H9 (cell line): Measurements from ENCODE around the gene PPP1R9A. TPM values are rescaled to one million over a fixed set of nuclear protein-coding genes. Genes with fewer than 3 reads are reported as not detected.

Experiments
- DNase-seq: peaks from one replicate; pipeline ENCODE4 v3.0.0-alpha.2; 2017
- H2AFZ ChIP-seq: one replicate; pipeline ENCODE4 v1.6.1; 2013; ENCODE audit warnings: mild to moderate bottlenecking, low read length, control low read depth, moderate library complexity
- H2AK5ac ChIP-seq: 2 replicates; pipeline ENCODE4 v1.6.1; 2013; ENCODE audit warnings: low read length, control low read depth, mixed read lengths; ENCODE audit not compliant: insufficient read length
- H2BK120ac ChIP-seq: one replicate; pipeline ENCODE4 v1.6.1; 2013; ENCODE audit warnings: low read depth, mild to moderate bottlenecking, low read length, control low read depth, inconsistent platforms; ENCODE audit not compliant: poor library complexity, severe bottlenecking
- H2BK12ac ChIP-seq: 2 replicates; pipeline ENCODE4 v1.6.1; 2013; ENCODE audit warnings: low read length, control low read depth, mixed read lengths, low read depth; ENCODE audit not compliant: insufficient read length
- H2BK15ac ChIP-seq: 2 replicates; pipeline ENCODE4 v1.6.1; 2013; ENCODE audit warnings: low read depth, low read length, control low read depth
- H2BK20ac ChIP-seq: one replicate; pipeline ENCODE4 v1.6.1; 2013; ENCODE audit warnings: low read depth, mild to moderate bottlenecking, low read length, control low read depth, inconsistent platforms; ENCODE audit not compliant: poor library complexity, severe bottlenecking
- H2BK5ac ChIP-seq: 2 replicates; pipeline ENCODE4 v1.6.1; 2013; ENCODE audit warnings: low read length, control low read depth, mixed read lengths; ENCODE audit not compliant: insufficient read length
- H3K14ac ChIP-seq: 2 replicates; pipeline ENCODE4 v1.6.1; 2013; ENCODE audit warnings: low read length, control low read depth; ENCODE audit not compliant: insufficient read depth
- H3K18ac ChIP-seq: 2 replicates; pipeline ENCODE4 v1.6.1; 2013; ENCODE audit warnings: low read depth, mild to moderate bottlenecking, mixed read lengths, low read length, control low read depth; ENCODE audit not compliant: insufficient read length
- H3K23ac ChIP-seq: 2 replicates; pipeline ENCODE4 v1.6.1; 2013; ENCODE audit warnings: low read length, control low read depth, mixed read lengths, low read depth; ENCODE audit not compliant: insufficient read length
- H3K23me2 ChIP-seq: 2 replicates; pipeline ENCODE4 v1.6.1; 2013; ENCODE audit warnings: low read depth, mild to moderate bottlenecking, mixed read lengths, low read length, control low read depth; ENCODE audit not compliant: insufficient read length, poor library complexity, severe bottlenecking
- H3K27ac ChIP-seq: 2 replicates; pipeline ENCODE4 v1.5.1; 2013; ENCODE audit warnings: low read length, control low read depth, mixed read lengths, low read depth; ENCODE audit not compliant: insufficient read length
- H3K27me3 ChIP-seq: 2 replicates; pipeline ENCODE4 v1.6.1; 2013; ENCODE audit warnings: low read length, control low read depth, inconsistent platforms; ENCODE audit not compliant: insufficient read depth
- H3K4ac ChIP-seq: 2 replicates; pipeline ENCODE4 v1.6.1; 2013; ENCODE audit warnings: low read depth, mild to moderate bottlenecking, control low read depth, inconsistent platforms, low read length, moderate library complexity
- H3K4me1 ChIP-seq: 2 replicates; pipeline ENCODE4 v1.6.1; 2013; ENCODE audit warnings: low read length, control low read depth, inconsistent platforms; ENCODE audit not compliant: insufficient read depth
- H3K4me2 ChIP-seq: 2 replicates; pipeline ENCODE4 v1.6.1; 2013; ENCODE audit warnings: low read length, control low read depth, mixed read lengths; ENCODE audit not compliant: insufficient read length, insufficient read depth
- H3K56ac ChIP-seq: 2 replicates; pipeline ENCODE4 v1.6.1; 2013; ENCODE audit warnings: low read depth, mild to moderate bottlenecking, mixed read lengths, low read length, control low read depth; ENCODE audit not compliant: insufficient read length
- H3K79me1 ChIP-seq: 2 replicates; pipeline ENCODE4 v1.6.1; 2013; ENCODE audit warnings: low read depth, mild to moderate bottlenecking, moderate library complexity, low read length, control low read depth, inconsistent platforms; ENCODE audit not compliant: insufficient read depth, poor library complexity, severe bottlenecking
- H3K79me2 ChIP-seq: 2 replicates; pipeline ENCODE4 v1.6.1; 2013; ENCODE audit warnings: low read length, control low read depth, inconsistent platforms; ENCODE audit not compliant: insufficient read depth
- H3K9ac ChIP-seq: 2 replicates; pipeline ENCODE4 v1.6.1; 2013; ENCODE audit warnings: low read length, control low read depth, mixed read lengths; ENCODE audit not compliant: insufficient read length; ENCODE audit errors: extremely low read depth
- H3K9me3 ChIP-seq: one replicate; pipeline ENCODE4 v1.6.1; 2013; ENCODE audit warnings: low read depth, low read length, inconsistent platforms; ENCODE audit not compliant: control insufficient read depth
- H3T11ph ChIP-seq: one replicate; pipeline ENCODE4 v1.6.1; 2013; ENCODE audit warnings: mild to moderate bottlenecking, low read length, control low read depth, inconsistent platforms
- H4K20me1 ChIP-seq: one replicate; pipeline ENCODE4 v1.6.1; 2013; ENCODE audit not compliant: control insufficient read depth, insufficient read length, insufficient read depth
- H4K5ac ChIP-seq: 2 replicates; pipeline ENCODE4 v1.6.1; 2013; ENCODE audit warnings: low read depth, mild to moderate bottlenecking, mixed read lengths, low read length, control low read depth; ENCODE audit not compliant: insufficient read length
- H4K8ac ChIP-seq: replicated peaks from 2 replicates; pipeline ENCODE4 v1.6.1; 2013; ENCODE audit warnings: low read length, control low read depth, mixed read lengths, low read depth; ENCODE audit not compliant: insufficient read length
- H4K91ac ChIP-seq: 2 replicates; pipeline ENCODE4 v1.6.1; 2013; ENCODE audit warnings: low read depth, mild to moderate bottlenecking, moderate library complexity, mixed read lengths, low read length, control low read depth; ENCODE audit not compliant: insufficient read length
- H3K27ac Mint-ChIP-seq, 3 experiments: 2 replicates in 2 of 3; 3 replicates in 1 of 3; pipeline ENCODE4 v1.8.0; 2020 to 2021; ENCODE audit warnings: mixed read lengths in 3 of 3, mild to moderate bottlenecking in 1 of 3, moderate library complexity in 1 of 3
- H3K27me3 Mint-ChIP-seq: 2 replicates; pipeline ENCODE4 v1.8.0; 2021; ENCODE audit warnings: low read depth, mild to moderate bottlenecking, moderate library complexity, mixed read lengths
- H3K36me3 Mint-ChIP-seq, 3 experiments: 2 replicates in 2 of 3; 3 replicates in 1 of 3; pipeline ENCODE4 v1.8.0; 2020 to 2021; ENCODE audit warnings: low read depth in 3 of 3, mixed read lengths in 3 of 3; ENCODE audit not compliant: insufficient read depth in 1 of 3
- H3K4me1 Mint-ChIP-seq, 2 experiments: 2 replicates each; pipeline ENCODE4 v1.8.0; 2020; ENCODE audit warnings: mixed read lengths in 2 of 2
- H3K4me3 Mint-ChIP-seq, 2 experiments: 2 replicates in 1 of 2; 3 replicates in 1 of 2; pipeline ENCODE4 v1.8.0; 2020 to 2021; ENCODE audit warnings: mild to moderate bottlenecking in 2 of 2, mixed read lengths in 2 of 2, moderate library complexity in 1 of 2
- H3K9me3 Mint-ChIP-seq, 2 experiments: 2 replicates in 1 of 2; 3 replicates in 1 of 2; pipeline ENCODE4 v1.8.0; 2020; ENCODE audit warnings: mild to moderate bottlenecking in 2 of 2, mixed read lengths in 2 of 2, moderate library complexity in 1 of 2
- CTCF ChIP-seq: fragments of 200-600 bp; sonication (generic); conservative IDR thresholded peaks from 3 replicates; pipeline ENCODE4 v1.8.0; 2021; ENCODE audit warnings: antibody characterized with exemption, mild to moderate bottlenecking
- WGBS: extraction: QIAGEN DNeasy Blood & Tissue Kit; methylation state at CpG from one replicate; pipeline ENCODE4 v1.1.7; 2013; ENCODE audit warnings: missing lambda C conversion rate, low lambda C conversion rate, mixed read lengths; ENCODE audit not compliant: insufficient read length; ENCODE audit errors: extremely low coverage; 5-methylcytosine and 5-hydroxymethylcytosine counted together
- total RNA-seq: library from RNA; stranded (reverse); gene quantifications from 2 replicates; pipeline ENCODE4 v1.2.1, GENCODE V29; 2021

The PPP1R9A gene
- total RNA-seq, 1 experiment from 2014 or later: 17.0 TPM

GRCh38 chr7:95279417-95279816 is 372.0 kb downstream of the PPP1R9A start:
- no CpG with 5 or more reads among the region's 2 CpGs for WGBS
- no peak overlapping the region for H4K91ac ChIP-seq
- no peak for TF ChIP-seq CTCF
- Mint-ChIP-seq H3K4me3 (no peak overlapping the region), H3K36me3 (0 out of 7 replicates have a peak, but pooled peaks cover 0 to 2% (median 0%) of the 10 kb centered on the region in 3 experiments), H3K27me3 (no peaks in the 10 kb centered on the region), H3K4me1 (no peaks in the 10 kb centered on the region), H3K9me3 (no peaks in the 10 kb centered on the region), H3K27ac (no peak overlapping the region; a peak in 1 of 7 replicates)
- no peak overlapping the region for H3K27ac ChIP-seq
- no peak overlapping the region for H2BK12ac ChIP-seq
- H3K18ac ChIP-seq: no peak overlapping the region
- H4K20me1 ChIP-seq: no peaks in the 10 kb centered on the region
- H3K4me2 ChIP-seq: no peak overlapping the region
- H3K9me3 ChIP-seq: no peaks in the 10 kb centered on the region
- no peak overlapping the region for H3K9ac ChIP-seq
- H3K23ac ChIP-seq: no peak overlapping the region
- no peak overlapping the region for H2BK5ac ChIP-seq
- no peak for DNase-seq
- H2AK5ac ChIP-seq: no peak overlapping the region
- no peak overlapping the region for H4K8ac ChIP-seq
- H3T11ph ChIP-seq: no peak overlapping the region
- H3K79me1 ChIP-seq: no peaks in the 10 kb centered on the region
- no peak overlapping the region for H3K56ac ChIP-seq
- H2BK15ac ChIP-seq: no peak overlapping the region
- H3K27me3 ChIP-seq: no peaks in the 10 kb centered on the region
- no peaks in the 10 kb centered on the region for H3K23me2 ChIP-seq
- no peak overlapping the region for H2BK20ac ChIP-seq
- H3K79me2 ChIP-seq: no peaks in the 10 kb centered on the region
- H2AFZ ChIP-seq: no peak overlapping the region
- H4K5ac ChIP-seq: no peak overlapping the region
- no peak overlapping the region for H3K4ac ChIP-seq
- no peak overlapping the region for H3K14ac ChIP-seq
- no peak overlapping the region for H2BK120ac ChIP-seq
- H3K4me1 ChIP-seq: no peaks in the 10 kb centered on the region
